Measurements from ENCODE around the gene MRPS34.

MRPS34 gene

GRCh38 chr16:1769402-1770300, 3.3 kb downstream of the MRPS34 start:
- no peak for DNase-seq (ENCODE audit: low read depth)

GRCh38 chr16:1768767-1769401, 4.0 kb downstream of the MRPS34 start:
- DNase-seq (ENCODE audit: low read depth), result no peak

GRCh38 chr16:1768061-1768766, 4.7 kb downstream of the MRPS34 start:
- no peak for DNase-seq (ENCODE audit: low read depth)

- no peak for DNase-seq (ENCODE audit: low read depth)
Observed at GRCh38 chr16:1767116-1767994, 5.6 kb downstream of the MRPS34 start.

- DNase-seq (ENCODE audit: low read depth), result no peak
Observed at GRCh38 chr16:1766701-1767100, 6.2 kb downstream of the MRPS34 start.

- DNase-seq (ENCODE audit: low read depth), result no peak
Observed at GRCh38 chr16:1766231-1766630, 6.7 kb downstream of the MRPS34 start.

- DNase-seq (ENCODE audit: low read depth), result no peak
Observed at GRCh38 chr16:1765826-1766225, 7.1 kb downstream of the MRPS34 start.

- no peak for DNase-seq (ENCODE audit: low read depth)
Observed at GRCh38 chr16:1764971-1765370, 8.0 kb downstream of the MRPS34 start.

- DNase-seq (ENCODE audit: low read depth), result no peak
Observed at GRCh38 chr16:1763521-1764511, 9.1 kb downstream of the MRPS34 start.

GRCh38 chr16:1762879-1763520, 9.9 kb downstream of the MRPS34 start:
- no peak for DNase-seq (ENCODE audit: low read depth)

GRCh38 chr16:1762196-1762878, 10.6 kb downstream of the MRPS34 start:
- DNase-seq (ENCODE audit: low read depth), result no peak

- no peak for DNase-seq (ENCODE audit: low read depth)
Observed at GRCh38 chr16:1761751-1762150, 11.2 kb downstream of the MRPS34 start.

GRCh38 chr16:1760911-1761310, 12.0 kb downstream of the MRPS34 start:
- DNase-seq (ENCODE audit: low read depth), result no peak

- DNase-seq (ENCODE audit: low read depth), result no peak
Observed at GRCh38 chr16:1759511-1759910, 13.4 kb downstream of the MRPS34 start.

GRCh38 chr16:1758923-1759322, 14.0 kb downstream of the MRPS34 start:
- DNase-seq (ENCODE audit: low read depth), result no peak

GRCh38 chr16:1757714-1758461, 15.0 kb downstream of the MRPS34 start:
- DNase-seq (ENCODE audit: low read depth), result no peak

GRCh38 chr16:1754204-1754603, 18.7 kb downstream of the MRPS34 start:
- no peak for DNase-seq (ENCODE audit: low read depth)

GRCh38 chr16:1752853-1753252, 20.1 kb downstream of the MRPS34 start:
- no peak for DNase-seq (ENCODE audit: low read depth)

GRCh38 chr16:1751946-1752345, 21.0 kb downstream of the MRPS34 start:
- DNase-seq (ENCODE audit: low read depth), result no peak
